IPS-18a (cell line): ENCODE results near the gene SCAF4.

Experiments used
- H3K27ac ChIP-seq: one replicate; pipeline ENCODE4 v1.5.1; 2013; ENCODE audit warnings: low read length
- H3K27me3 ChIP-seq: one replicate; pipeline ENCODE4 v1.6.1; 2013; ENCODE audit warnings: mild to moderate bottlenecking, low read length; ENCODE audit not compliant: control insufficient read depth, insufficient read depth
- H3K36me3 ChIP-seq: one replicate; pipeline ENCODE4 v1.6.1; 2013; ENCODE audit warnings: low read depth, low read length; ENCODE audit not compliant: control insufficient read depth
- H3K4me1 ChIP-seq: one replicate; pipeline ENCODE4 v1.6.1; 2013; ENCODE audit warnings: low read depth, low read length; ENCODE audit not compliant: control insufficient read depth
- H3K4me3 ChIP-seq: one replicate; pipeline ENCODE4 v1.5.1; 2013; ENCODE audit warnings: low read length
- H3K9ac ChIP-seq: one replicate; pipeline ENCODE4 v1.6.1; 2013; ENCODE audit warnings: mild to moderate bottlenecking, low read length, moderate library complexity
- H3K9me3 ChIP-seq: one replicate; pipeline ENCODE4 v1.6.1; 2013; ENCODE audit warnings: low read depth, low read length; ENCODE audit not compliant: control insufficient read depth

The SCAF4 gene

GRCh38 chr21:31726407-31726806 lies 5.5 kb downstream of the SCAF4 start:
- H3K27me3 ChIP-seq: no peaks in the 10 kb centered on the region
- peaks cover 15% of the 10 kb centered on the region for H3K4me1 ChIP-seq
- no peaks in the 10 kb centered on the region for H3K36me3 ChIP-seq
- H3K9me3 ChIP-seq: no peaks in the 10 kb centered on the region
- no peak overlapping the region for H3K4me3 ChIP-seq
- H3K27ac ChIP-seq: no peak overlapping the region
- no peak overlapping the region for H3K9ac ChIP-seq

GRCh38 chr21:31725202-31725839 lies 6.6 kb downstream of the SCAF4 start:
- Histone ChIP-seq H3K9ac (no peak overlapping the region), H3K9me3 (no peaks in the 10 kb centered on the region), H3K36me3 (no peaks in the 10 kb centered on the region)

GRCh38 chr21:31724552-31724951 lies 7.4 kb downstream of the SCAF4 start:
- no peaks in the 10 kb centered on the region for H3K9me3 ChIP-seq
- H3K4me1 ChIP-seq: peaks cover 12% of the 10 kb centered on the region
- no peaks in the 10 kb centered on the region for H3K36me3 ChIP-seq
- H3K4me3 ChIP-seq: no peak overlapping the region
- H3K27me3 ChIP-seq: no peaks in the 10 kb centered on the region
- H3K27ac ChIP-seq: no peak overlapping the region
- no peak overlapping the region for H3K9ac ChIP-seq

More at GRCh38 chr21:31725202-31725839, 6.6 kb downstream of the SCAF4 start:
- Histone ChIP-seq H3K4me1 (peaks cover 15% of the 10 kb centered on the region), H3K27ac (no peak overlapping the region), H3K4me3 (no peak overlapping the region), H3K27me3 (no peaks in the 10 kb centered on the region)

GRCh38 chr21:31721381-31721780 lies 10.5 kb downstream of the SCAF4 start:
- Histone ChIP-seq H3K9me3 (no peaks in the 10 kb centered on the region), H3K27me3 (no peaks in the 10 kb centered on the region), H3K36me3 (no peaks in the 10 kb centered on the region), H3K9ac (no peak overlapping the region), H3K4me1 (peaks cover 9% of the 10 kb centered on the region), H3K27ac (no peak overlapping the region), H3K4me3 (no peak overlapping the region)

GRCh38 chr21:31720739-31721138 lies 11.2 kb downstream of the SCAF4 start:
- Histone ChIP-seq H3K9ac (no peak overlapping the region), H3K27ac (no peak overlapping the region), H3K4me1 (peaks cover 15% of the 10 kb centered on the region), H3K36me3 (no peaks in the 10 kb centered on the region), H3K4me3 (no peak overlapping the region), H3K9me3 (no peaks in the 10 kb centered on the region), H3K27me3 (no peaks in the 10 kb centered on the region)

GRCh38 chr21:31720330-31720729 lies 11.6 kb downstream of the SCAF4 start:
- peaks cover 19% of the 10 kb centered on the region for H3K4me1 ChIP-seq
- H3K9me3 ChIP-seq: no peaks in the 10 kb centered on the region
- H3K36me3 ChIP-seq: no peaks in the 10 kb centered on the region
- no peak overlapping the region for H3K27ac ChIP-seq
- no peak overlapping the region for H3K9ac ChIP-seq
- H3K4me3 ChIP-seq: no peak overlapping the region
- H3K27me3 ChIP-seq: no peaks in the 10 kb centered on the region

- no peak overlapping the region for H3K27ac ChIP-seq
- H3K36me3 ChIP-seq: no peaks in the 10 kb centered on the region
- no peaks in the 10 kb centered on the region for H3K9me3 ChIP-seq
- no peak overlapping the region for H3K9ac ChIP-seq
- peaks cover 44% of the 10 kb centered on the region for H3K4me1 ChIP-seq
- no peak overlapping the region for H3K4me3 ChIP-seq
- no peaks in the 10 kb centered on the region for H3K27me3 ChIP-seq
Measured at GRCh38 chr21:31716106-31716505, 15.8 kb downstream of the SCAF4 start.

GRCh38 chr21:31714741-31715365 lies 17.1 kb downstream of the SCAF4 start:
- H3K27me3 ChIP-seq: no peaks in the 10 kb centered on the region
- H3K36me3 ChIP-seq: no peaks in the 10 kb centered on the region
- peak overlapping the region; percentile 34 for H3K27ac ChIP-seq
- H3K4me3 ChIP-seq: no peak overlapping the region
- H3K9ac ChIP-seq: no peak overlapping the region
- H3K9me3 ChIP-seq: no peaks in the 10 kb centered on the region
- peaks cover 48% of the 10 kb centered on the region for H3K4me1 ChIP-seq

GRCh38 chr21:31713973-31714740 lies 17.8 kb downstream of the SCAF4 start:
- Histone ChIP-seq H3K4me3 (no peak overlapping the region), H3K9ac (no peak overlapping the region), H3K27me3 (no peaks in the 10 kb centered on the region), H3K4me1 (peaks cover 53% of the 10 kb centered on the region), H3K36me3 (no peaks in the 10 kb centered on the region), H3K9me3 (no peaks in the 10 kb centered on the region), H3K27ac (no peak overlapping the region)

GRCh38 chr21:31713115-31713514 lies 18.8 kb downstream of the SCAF4 start:
- Histone ChIP-seq H3K4me1 (peaks cover 57% of the 10 kb centered on the region), H3K9ac (no peak overlapping the region), H3K36me3 (no peaks in the 10 kb centered on the region), H3K27ac (no peak overlapping the region), H3K4me3 (no peak overlapping the region), H3K27me3 (no peaks in the 10 kb centered on the region), H3K9me3 (no peaks in the 10 kb centered on the region)

GRCh38 chr21:31711745-31712285 lies 20.1 kb downstream of the SCAF4 start:
- Histone ChIP-seq H3K4me1 (peaks cover 53% of the 10 kb centered on the region), H3K9ac (no peak overlapping the region), H3K27me3 (no peaks in the 10 kb centered on the region), H3K36me3 (no peaks in the 10 kb centered on the region), H3K9me3 (no peaks in the 10 kb centered on the region), H3K27ac (no peak overlapping the region), H3K4me3 (no peak overlapping the region)
